HepG2 (cell line): ENCODE data around the gene CDK18.

Experiments used
- ETV5 ChIP-seq: IDR thresholded peaks from 2 replicates; pipeline ENCODE4 v1.6.1; 2018; ENCODE audit warnings: missing biosample characterization, missing genetic modification reagents, inconsistent platforms, borderline replicate concordance
- GABPA ChIP-seq, 2 experiments: IDR thresholded peaks; 2 replicates each; pipeline ENCODE4 v1.6.1; 2011 to 2016; ENCODE audit warnings: low read depth in 2 of 2, low read length in 1 of 2, missing biosample characterization in 1 of 2, missing genetic modification characterization in 1 of 2
- HDAC2 ChIP-seq: sonication (generic); formaldehyde crosslinking; IDR thresholded peaks from 2 replicates; pipeline ENCODE4 v1.4.0; 2020; ENCODE audit warnings: missing genetic modification reagents
- IKZF1 ChIP-seq: fragments of 450-650 bp; IDR thresholded peaks from 2 replicates; pipeline ENCODE4 v1.7.1; 2016
- PHF8 ChIP-seq: sonication (generic); formaldehyde crosslinking; IDR thresholded peaks from 2 replicates; pipeline ENCODE4 v1.5.0; 2020; ENCODE audit warnings: missing genetic modification reagents
- RCOR2 ChIP-seq: IDR thresholded peaks from 2 replicates; pipeline ENCODE4 v1.6.1; 2016; ENCODE audit warnings: missing biosample characterization, missing genetic modification reagents
- TOE1 ChIP-seq: sonication (generic); formaldehyde crosslinking; IDR thresholded peaks from 2 replicates; pipeline ENCODE4 v1.4.0; 2020; ENCODE audit warnings: mild to moderate bottlenecking, missing genetic modification reagents
- ZNF557 ChIP-seq: sonication (generic); formaldehyde crosslinking; IDR thresholded peaks from 2 replicates; pipeline ENCODE4 v1.4.0; 2020; ENCODE audit warnings: missing genetic modification reagents
- TF ChIP-seq, protein P1 (sequence below), 2 experiments: sonication (generic) in 1 of 2; formaldehyde crosslinking in 1 of 2; IDR thresholded peaks; 2 replicates each; pipeline versions ENCODE4 v1.4.0 to v1.6.1; 2018 to 2020; ENCODE audit warnings: missing genetic modification reagents in 2 of 2, borderline replicate concordance in 1 of 2, low read depth in 1 of 2, mild to moderate bottlenecking in 1 of 2, missing biosample characterization in 1 of 2
- TF ChIP-seq, protein P2 (sequence below): sonication (generic); formaldehyde crosslinking; IDR thresholded peaks from 2 replicates; pipeline ENCODE4 v1.4.0; 2020; ENCODE audit warnings: missing genetic modification reagents

DNA sequence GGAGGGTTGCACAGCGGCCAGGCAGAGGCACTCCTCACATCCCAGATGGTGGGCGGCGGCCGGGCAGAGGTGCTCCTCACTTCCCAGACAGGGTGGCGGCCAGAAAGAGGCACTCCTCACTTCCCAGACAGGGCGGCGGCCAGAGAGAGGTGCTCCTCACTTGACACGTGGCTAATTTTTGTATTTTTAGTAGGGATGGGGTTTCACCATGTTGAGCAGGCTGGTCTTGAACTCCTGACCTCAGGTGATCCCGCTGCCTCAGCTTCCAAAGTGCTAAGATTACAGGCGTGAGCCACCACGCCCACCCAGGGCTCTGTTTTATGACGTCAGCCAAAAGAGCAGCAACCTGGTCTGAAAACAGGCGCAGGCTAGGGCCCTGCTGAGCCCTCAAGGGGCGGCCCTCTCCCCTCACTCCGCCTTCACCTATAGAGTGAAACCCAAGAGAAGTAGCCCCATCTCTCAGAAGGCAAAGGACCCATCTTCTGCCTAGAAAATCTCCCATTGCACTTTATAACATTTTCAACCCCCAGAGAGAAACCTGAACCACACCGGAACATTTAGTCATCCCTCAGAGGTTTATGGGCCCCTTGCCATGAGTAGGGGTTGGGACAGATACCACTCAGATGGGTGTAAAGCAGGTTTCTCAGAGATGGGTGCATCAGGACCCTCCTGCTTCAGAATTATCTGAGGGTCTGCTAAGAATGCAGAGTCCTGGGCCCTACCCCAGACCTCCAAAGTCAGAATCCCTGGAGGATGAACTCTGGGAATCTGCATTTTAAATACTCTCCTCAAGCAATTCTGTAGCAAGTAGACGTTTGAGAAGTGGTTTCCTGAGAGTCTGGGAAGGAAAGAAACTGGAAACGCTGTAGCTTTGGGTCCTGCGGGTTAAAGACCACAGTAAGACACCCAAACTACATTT, 40.8 kb downstream of the CDK18 start:
- TF ChIP-seq RCOR2, result no peak
- TF ChIP-seq IKZF1, result no peak
- TF ChIP-seq, protein P1, sequence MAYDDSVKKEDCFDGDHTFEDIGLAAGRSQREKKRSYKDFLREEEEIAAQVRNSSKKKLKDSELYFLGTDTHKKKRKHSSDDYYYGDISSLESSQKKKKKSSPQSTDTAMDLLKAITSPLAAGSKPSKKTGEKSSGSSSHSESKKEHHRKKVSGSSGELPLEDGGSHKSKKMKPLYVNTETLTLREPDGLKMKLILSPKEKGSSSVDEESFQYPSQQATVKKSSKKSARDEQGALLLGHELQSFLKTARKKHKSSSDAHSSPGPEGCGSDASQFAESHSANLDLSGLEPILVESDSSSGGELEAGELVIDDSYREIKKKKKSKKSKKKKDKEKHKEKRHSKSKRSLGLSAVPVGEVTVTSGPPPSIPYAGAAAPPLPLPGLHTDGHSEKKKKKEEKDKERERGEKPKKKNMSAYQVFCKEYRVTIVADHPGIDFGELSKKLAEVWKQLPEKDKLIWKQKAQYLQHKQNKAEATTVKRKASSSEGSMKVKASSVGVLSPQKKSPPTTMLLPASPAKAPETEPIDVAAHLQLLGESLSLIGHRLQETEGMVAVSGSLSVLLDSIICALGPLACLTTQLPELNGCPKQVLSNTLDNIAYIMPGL (CRISPR knock-in tag; IDR thresholded peaks at IDR 0.05; ENCODE audit: borderline replicate concordance in 1 of 2, low read depth in 1 of 2), result no peak
- TF ChIP-seq, protein P2, sequence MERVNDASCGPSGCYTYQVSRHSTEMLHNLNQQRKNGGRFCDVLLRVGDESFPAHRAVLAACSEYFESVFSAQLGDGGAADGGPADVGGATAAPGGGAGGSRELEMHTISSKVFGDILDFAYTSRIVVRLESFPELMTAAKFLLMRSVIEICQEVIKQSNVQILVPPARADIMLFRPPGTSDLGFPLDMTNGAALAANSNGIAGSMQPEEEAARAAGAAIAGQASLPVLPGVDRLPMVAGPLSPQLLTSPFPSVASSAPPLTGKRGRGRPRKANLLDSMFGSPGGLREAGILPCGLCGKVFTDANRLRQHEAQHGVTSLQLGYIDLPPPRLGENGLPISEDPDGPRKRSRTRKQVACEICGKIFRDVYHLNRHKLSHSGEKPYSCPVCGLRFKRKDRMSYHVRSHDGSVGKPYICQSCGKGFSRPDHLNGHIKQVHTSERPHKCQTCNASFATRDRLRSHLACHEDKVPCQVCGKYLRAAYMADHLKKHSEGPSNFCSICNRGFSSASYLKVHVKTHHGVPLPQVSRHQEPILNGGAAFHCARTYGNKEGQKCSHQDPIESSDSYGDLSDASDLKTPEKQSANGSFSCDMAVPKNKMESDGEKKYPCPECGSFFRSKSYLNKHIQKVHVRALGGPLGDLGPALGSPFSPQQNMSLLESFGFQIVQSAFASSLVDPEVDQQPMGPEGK, result no peak
- no peak for TF ChIP-seq PHF8
- TF ChIP-seq ETV5, result no peak
- no peak for TF ChIP-seq ZNF557 (CRISPR knock-in tag)
- no peak for TF ChIP-seq GABPA (IDR thresholded peaks at IDR 0.05; ENCODE audit: low read depth, low read length)
- TF ChIP-seq GABPA (CRISPR knock-in tag; IDR thresholded peaks at IDR 0.05; ENCODE audit: low read depth), result no peak
- TF ChIP-seq HDAC2 (CRISPR knock-in tag), result no peak
- TF ChIP-seq TOE1 (CRISPR knock-in tag), result no peak
